ENCODE data around the gene SLC25A25. TPM values are rescaled to one million over a fixed set of nuclear protein-coding genes. Genes with fewer than 3 reads are reported as not detected.

Gene SLC25A25
- total RNA-seq, 3 donors from 2014 or later (not counting 1 experiment from before 2014, with no cell fraction given), result 16.8 to 19.1 (median 18.9) TPM

- H3K4me1 Mint-ChIP-seq, result peaks cover 12 to 27% of the 10 kb centered on the region in 2 donors
- H3K27me3 ChIP-seq (ENCODE audit: control insufficient read depth, insufficient read depth, low read length), result no peaks in the 10 kb centered on the region
- WGBS (ENCODE audit: insufficient coverage), result 95% methylated on average over 13 of the region's 13 CpGs
Observed at GRCh38 chr9:128102196-128102595, 34.2 kb downstream of the SLC25A25 start.

GRCh38 chr9:128102861-128103588 lies 35.0 kb downstream of the SLC25A25 start:
- H3K4me3 Mint-ChIP-seq, result no peak overlapping the region

More at GRCh38 chr9:128102196-128102595, 34.2 kb downstream of the SLC25A25 start:
- H3K4me3 ChIP-seq (ENCODE audit: low read length), result no peak overlapping the region
- Mint-ChIP-seq H3K36me3 (no peaks in the 10 kb centered on the region), H3K4me3 (no peak overlapping the region), H3K9me3 (no peaks in the 10 kb centered on the region), H3K27me3 (ENCODE audit: low read depth in 2 of 2) (no peaks in the 10 kb centered on the region), H3K27ac (no peak overlapping the region)
- peaks cover 62% of the 10 kb centered on the region for H3K36me3 ChIP-seq (ENCODE audit: control insufficient read depth, insufficient read depth, low read length)
- no peak overlapping the region for H3K27ac ChIP-seq (ENCODE audit: low read length)
- no peak for ATAC-seq
- no peak for DNase-seq
- intact Hi-C loops (cut with micrococcal nuclease), result no loop called here
- H3K9me3 ChIP-seq (ENCODE audit: control insufficient read depth, insufficient read depth, low read length), result no peaks in the 10 kb centered on the region
- TF ChIP-seq, protein P1, sequence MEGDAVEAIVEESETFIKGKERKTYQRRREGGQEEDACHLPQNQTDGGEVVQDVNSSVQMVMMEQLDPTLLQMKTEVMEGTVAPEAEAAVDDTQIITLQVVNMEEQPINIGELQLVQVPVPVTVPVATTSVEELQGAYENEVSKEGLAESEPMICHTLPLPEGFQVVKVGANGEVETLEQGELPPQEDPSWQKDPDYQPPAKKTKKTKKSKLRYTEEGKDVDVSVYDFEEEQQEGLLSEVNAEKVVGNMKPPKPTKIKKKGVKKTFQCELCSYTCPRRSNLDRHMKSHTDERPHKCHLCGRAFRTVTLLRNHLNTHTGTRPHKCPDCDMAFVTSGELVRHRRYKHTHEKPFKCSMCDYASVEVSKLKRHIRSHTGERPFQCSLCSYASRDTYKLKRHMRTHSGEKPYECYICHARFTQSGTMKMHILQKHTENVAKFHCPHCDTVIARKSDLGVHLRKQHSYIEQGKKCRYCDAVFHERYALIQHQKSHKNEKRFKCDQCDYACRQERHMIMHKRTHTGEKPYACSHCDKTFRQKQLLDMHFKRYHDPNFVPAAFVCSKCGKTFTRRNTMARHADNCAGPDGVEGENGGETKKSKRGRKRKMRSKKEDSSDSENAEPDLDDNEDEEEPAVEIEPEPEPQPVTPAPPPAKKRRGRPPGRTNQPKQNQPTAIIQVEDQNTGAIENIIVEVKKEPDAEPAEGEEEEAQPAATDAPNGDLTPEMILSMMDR (IDR thresholded peaks at IDR 0.05), result no peak
- peaks cover 31% of the 10 kb centered on the region for H3K4me1 ChIP-seq (ENCODE audit: control insufficient read depth, insufficient read depth, low read length)

DNA sequence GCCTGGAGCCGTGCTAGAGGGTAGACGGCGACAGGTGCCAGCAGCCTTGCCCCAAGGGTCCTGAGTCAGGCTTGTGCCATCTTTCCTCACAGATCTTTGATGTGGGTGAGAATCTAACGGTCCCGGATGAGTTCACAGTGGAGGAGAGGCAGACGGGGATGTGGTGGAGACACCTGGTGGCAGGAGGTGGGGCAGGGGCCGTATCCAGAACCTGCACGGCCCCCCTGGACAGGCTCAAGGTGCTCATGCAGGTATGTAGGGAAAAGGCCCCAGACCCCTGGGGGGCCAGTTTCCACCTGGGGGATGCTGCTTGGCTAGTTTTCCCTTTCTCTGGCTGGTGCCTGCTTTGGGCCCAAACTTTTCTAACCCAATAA lies 35.5 kb downstream of the SLC25A25 start:
- H3K36me3 Mint-ChIP-seq, result no peaks in the 10 kb centered on the region

More at GRCh38 chr9:128102861-128103588, 35.0 kb downstream of the SLC25A25 start:
- TF ChIP-seq, protein P1 (IDR thresholded peaks at IDR 0.05), result no peak
- WGBS (ENCODE audit: insufficient coverage), result 92% methylated on average over 23 of the region's 23 CpGs
- intact Hi-C loops (cut with micrococcal nuclease), result no loop called here
- Mint-ChIP-seq H3K27ac (peak overlapping the region; percentile 53 to 56), H3K36me3 (no peaks in the 10 kb centered on the region), H3K9me3 (no peaks in the 10 kb centered on the region), H3K27me3 (ENCODE audit: low read depth in 2 of 2) (no peaks in the 10 kb centered on the region), H3K4me1 (peaks cover 10 to 19% of the 10 kb centered on the region in 2 donors)
- H3K4me3 ChIP-seq (ENCODE audit: low read length), result no peak overlapping the region
- no peak overlapping the region for H3K27ac ChIP-seq (ENCODE audit: low read length)
- H3K4me1 ChIP-seq (ENCODE audit: control insufficient read depth, insufficient read depth, low read length), result peaks cover 25% of the 10 kb centered on the region
- ATAC-seq, result no peak
- no peaks in the 10 kb centered on the region for H3K27me3 ChIP-seq (ENCODE audit: control insufficient read depth, insufficient read depth, low read length)
- H3K36me3 ChIP-seq (ENCODE audit: control insufficient read depth, insufficient read depth, low read length), result peaks cover 69% of the 10 kb centered on the region
- no peak for DNase-seq
- H3K9me3 ChIP-seq (ENCODE audit: control insufficient read depth, insufficient read depth, low read length), result no peaks in the 10 kb centered on the region

More for the DNA sequence above, 35.5 kb downstream of the SLC25A25 start:
- Mint-ChIP-seq H3K4me3 (no peak overlapping the region), H3K27ac (peak overlapping the region in 1 of 2 donors; percentile 56), H3K27me3 (ENCODE audit: low read depth in 2 of 2) (no peaks in the 10 kb centered on the region), H3K4me1 (peaks cover 5 to 13% of the 10 kb centered on the region in 2 donors), H3K9me3 (no peaks in the 10 kb centered on the region)
- Histone ChIP-seq H3K4me1 (ENCODE audit: control insufficient read depth, insufficient read depth, low read length) (peaks cover 19% of the 10 kb centered on the region), H3K36me3 (ENCODE audit: control insufficient read depth, insufficient read depth, low read length) (peaks cover 72% of the 10 kb centered on the region), H3K4me3 (ENCODE audit: low read length) (no peak overlapping the region), H3K27me3 (ENCODE audit: control insufficient read depth, insufficient read depth, low read length) (no peaks in the 10 kb centered on the region), H3K27ac (ENCODE audit: low read length) (no peak overlapping the region), H3K9me3 (ENCODE audit: control insufficient read depth, insufficient read depth, low read length) (no peaks in the 10 kb centered on the region)
- TF ChIP-seq, protein P1 (IDR thresholded peaks at IDR 0.05), result no peak
- 28% methylated on average over 8 of the region's 8 CpGs for WGBS (ENCODE audit: insufficient coverage)
- DNase-seq (peak in 1 of 2 donors; percentile 68), ATAC-seq (no peak)
- intact Hi-C loops (cut with micrococcal nuclease), result no loop called here
